HG03135 (cell line): Measurements from ENCODE around the gene NLGN3.
A peak's percentile ranks its signal among the peaks of the same experiment; 100 is the strongest.

Experiments
- ATAC-seq: cut with Tn5 transposase; IDR thresholded peaks from one replicate; pipeline ENCODE4 v1.9.1; 2021; ENCODE audit warnings: mild to moderate bottlenecking, moderate library complexity; ENCODE audit not compliant: unreplicated experiment

The NLGN3 gene

GRCh38 chrX:71144651-71145050, at the start of gene NLGN3:
Gene NLGN3, plus strand, starts transcription at chrX:71144841. Its CDS starts 2,909 bp downstream, at chrX:71147750.
- no peak for ATAC-seq

DNA sequence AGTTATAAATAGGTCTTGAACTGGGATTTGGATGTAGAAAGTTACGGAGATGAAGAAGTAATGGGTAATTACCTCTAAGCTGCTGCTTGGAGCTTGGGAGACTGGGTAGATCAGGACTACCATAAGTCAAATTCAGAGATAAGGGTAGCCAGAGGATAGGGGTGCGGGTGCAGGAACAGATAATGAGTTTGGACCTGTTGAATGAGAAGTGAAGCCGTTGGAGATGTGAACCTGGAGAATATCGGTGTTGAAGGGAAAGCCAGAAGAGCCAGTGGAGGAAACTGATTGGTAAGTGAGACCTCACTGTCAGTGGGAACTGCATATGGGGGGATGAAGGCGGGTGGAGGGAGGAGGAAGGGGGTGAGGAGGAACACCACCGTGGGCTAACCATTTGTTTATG, 49.6 kb upstream of the NLGN3 start:
- no peak for ATAC-seq

DNA sequence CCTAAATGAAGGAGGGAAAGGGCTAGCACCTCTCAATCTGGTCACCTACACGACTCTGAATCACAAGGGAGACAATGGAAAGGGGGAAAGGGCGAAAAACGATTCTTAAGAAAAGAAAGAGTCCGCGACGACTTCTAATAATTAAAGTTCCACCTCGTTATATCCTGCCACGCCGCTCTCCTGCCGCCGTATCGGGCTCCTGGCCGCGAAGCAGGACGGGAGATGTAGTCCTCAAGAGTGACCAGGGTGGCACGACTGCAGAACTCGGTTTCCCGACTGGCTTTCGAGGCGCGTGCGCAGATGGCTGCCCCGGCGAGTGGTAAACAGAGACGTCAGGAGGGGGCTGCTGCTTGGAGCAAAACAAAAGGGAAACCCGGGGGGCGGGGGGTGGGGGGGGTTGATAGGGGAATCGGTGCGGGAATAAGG, 49.1 kb upstream of the NLGN3 start, which contains the start of gene FOXO4:
TSS of gene FOXO4 (plus strand) at position 297 of the 426 bp plus-strand sequence. CDS start 678 bp downstream, outside the sequence.
- peak; percentile 85 for ATAC-seq

GRCh38 chrX:71095981-71096759, 48.5 kb upstream of the NLGN3 start:
- ATAC-seq = no peak

- no peak for ATAC-seq
Measured at GRCh38 chrX:71096760-71097032, 47.9 kb upstream of the NLGN3 start.

- ATAC-seq = no peak
Measured at GRCh38 chrX:71098302-71098701, 46.3 kb upstream of the NLGN3 start.

GRCh38 chrX:71098951-71099506, 45.6 kb upstream of the NLGN3 start:
- no peak for ATAC-seq

GRCh38 chrX:71099736-71100135, 44.9 kb upstream of the NLGN3 start:
- ATAC-seq = no peak

DNA sequence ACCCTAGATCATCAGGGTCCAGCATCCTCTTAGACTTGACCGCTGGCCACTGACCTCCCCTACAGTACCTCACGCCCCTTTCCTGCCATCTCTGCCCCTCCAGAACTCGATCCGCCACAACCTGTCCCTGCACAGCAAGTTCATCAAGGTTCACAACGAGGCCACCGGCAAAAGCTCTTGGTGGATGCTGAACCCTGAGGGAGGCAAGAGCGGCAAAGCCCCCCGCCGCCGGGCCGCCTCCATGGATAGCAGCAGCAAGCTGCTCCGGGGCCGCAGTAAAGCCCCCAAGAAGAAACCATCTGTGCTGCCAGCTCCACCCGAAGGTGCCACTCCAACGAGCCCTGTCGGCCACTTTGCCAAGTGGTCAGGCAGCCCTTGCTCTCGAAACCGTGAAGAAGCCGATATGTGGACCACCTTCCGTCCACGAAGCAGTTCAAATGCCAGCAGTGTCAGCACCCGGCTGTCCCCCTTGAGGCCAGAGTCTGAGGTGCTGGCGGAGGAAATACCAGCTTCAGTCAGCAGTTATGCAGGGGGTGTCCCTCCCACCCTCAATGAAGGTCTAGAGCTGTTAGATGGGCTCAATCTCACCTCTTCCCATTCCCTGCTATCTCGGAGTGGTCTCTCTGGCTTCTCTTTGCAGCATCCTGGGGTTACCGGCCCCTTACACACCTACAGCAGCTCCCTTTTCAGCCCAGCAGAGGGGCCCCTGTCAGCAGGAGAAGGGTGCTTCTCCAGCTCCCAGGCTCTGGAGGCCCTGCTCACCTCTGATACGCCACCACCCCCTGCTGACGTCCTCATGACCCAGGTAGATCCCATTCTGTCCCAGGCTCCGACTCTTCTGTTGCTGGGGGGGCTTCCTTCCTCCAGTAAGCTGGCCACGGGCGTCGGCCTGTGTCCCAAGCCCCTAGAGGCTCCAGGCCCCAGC, 43.8 kb upstream of the NLGN3 start:
- ATAC-seq = no peak

GRCh38 chrX:71102292-71102691, 42.3 kb upstream of the NLGN3 start:
- ATAC-seq = no peak

GRCh38 chrX:71103110-71103983, 41.3 kb upstream of the NLGN3 start:
- ATAC-seq = peak; percentile 43

DNA sequence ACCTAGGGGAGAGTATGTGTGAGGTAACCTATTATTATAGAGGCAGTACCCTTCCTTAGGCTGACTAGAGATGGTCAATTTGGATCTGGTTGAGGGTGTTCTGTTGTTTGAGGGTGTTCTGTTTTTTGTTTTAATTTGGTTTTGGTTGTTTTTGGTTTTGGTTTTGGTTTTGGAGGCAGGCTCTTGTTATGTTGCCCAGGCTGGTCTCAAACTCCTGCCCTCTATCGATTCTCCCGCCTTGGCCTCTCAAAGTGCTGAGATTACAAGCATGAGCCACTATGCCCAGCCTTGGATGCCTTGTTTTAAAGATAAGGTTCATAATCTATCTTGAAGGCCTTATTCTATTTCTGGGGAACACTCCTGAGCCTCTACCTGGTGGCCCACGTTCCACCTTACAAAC, 39.0 kb upstream of the NLGN3 start:
- ATAC-seq = no peak

- no peak for ATAC-seq
Measured at GRCh38 chrX:71106427-71106826, 38.2 kb upstream of the NLGN3 start, which contains the start of gene CXorf65. Gene CXorf65, minus strand, starts transcription at chrX:71106740. Its CDS starts 184 bp downstream, at chrX:71106556.

GRCh38 chrX:71107245-71107644, 37.4 kb upstream of the NLGN3 start:
- ATAC-seq = no peak

DNA sequence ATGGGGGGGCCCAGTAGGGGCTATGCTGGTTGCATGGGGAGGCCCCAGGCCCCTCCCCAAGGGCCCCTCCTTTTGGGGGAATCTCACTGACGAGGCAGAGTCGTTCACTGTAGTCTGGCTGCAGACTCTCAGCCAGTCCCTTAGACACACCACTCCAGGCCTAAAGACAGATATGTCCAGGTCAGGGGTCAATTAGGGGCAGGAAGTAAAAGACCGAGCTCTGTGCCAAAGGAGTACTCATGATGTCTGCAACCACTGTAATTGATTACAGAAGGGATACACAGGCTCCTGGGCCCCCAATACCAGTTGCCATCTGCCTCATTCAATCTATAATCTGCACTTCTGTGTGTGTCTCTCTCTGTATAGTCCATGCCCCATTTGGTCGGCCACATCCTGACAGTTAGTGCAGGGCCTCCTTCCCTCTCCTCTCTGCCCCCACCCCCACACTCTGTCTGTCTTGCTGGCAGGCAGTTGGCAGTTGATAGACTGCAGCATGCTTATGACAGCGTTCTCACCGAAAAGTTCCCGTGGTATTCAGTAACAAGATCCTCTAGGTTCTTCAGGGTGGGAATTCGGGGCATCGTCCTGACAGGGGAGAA, 36.8 kb upstream of the NLGN3 start:
- ATAC-seq = no peak

DNA sequence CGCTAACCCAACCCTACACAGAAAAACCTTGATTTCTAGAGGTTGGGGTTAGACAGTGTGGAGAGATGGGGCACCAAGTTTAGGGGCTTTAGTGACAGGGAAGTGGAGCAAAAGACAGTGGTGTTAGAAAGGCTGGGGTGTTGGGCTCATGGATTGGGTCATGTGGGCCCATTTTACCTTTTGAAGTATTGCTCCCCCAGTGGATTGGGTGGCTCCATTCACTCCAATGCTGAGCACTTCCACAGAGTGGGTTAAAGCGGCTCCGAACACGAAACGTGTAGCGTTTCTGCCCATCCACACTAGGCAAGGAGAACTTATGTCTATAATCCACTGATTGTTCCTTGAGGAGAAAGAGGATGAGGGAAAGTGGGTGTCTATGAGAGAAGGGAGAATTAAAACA, 35.6 kb upstream of the NLGN3 start:
- ATAC-seq = no peak

DNA sequence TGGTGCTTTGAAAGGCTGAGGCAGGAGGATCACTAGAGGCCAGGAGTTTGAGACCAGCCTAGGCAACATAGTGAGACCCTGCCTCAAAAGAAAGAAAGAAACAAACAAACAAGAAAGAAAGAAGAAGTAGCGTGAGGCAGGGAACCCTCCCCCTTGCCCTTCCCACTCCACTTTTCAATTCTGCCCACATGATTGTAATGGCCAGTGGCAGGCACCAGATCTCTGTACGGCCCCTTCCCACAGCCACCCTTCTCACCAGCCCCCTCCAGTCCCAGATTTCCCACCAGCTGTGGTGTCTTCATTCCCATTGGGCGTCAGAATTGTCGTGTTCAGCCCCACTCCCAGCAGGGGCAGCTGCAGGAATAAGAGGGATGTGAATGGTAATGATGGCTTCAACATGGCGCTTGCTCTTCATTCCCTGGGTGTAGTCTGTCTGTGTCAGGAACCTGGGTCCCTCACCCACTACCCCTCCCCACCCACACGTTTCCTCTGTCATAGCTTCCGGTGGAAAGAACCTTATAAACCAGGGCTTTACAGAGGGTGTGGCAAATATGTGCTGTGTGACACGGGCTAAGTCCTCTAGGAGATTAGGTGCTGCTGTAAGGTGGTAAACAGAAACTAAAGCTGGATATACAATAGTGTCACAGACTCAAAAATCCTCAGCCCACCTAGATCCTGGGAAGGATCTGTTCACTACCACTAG, 33.3 kb upstream of the NLGN3 start, which contains the start of gene IL2RG:
TSS of gene IL2RG (minus strand) at position 437 of the 703 bp plus-strand sequence. CDS start at position 399, 38 bp downstream.
- peak; percentile 85 for ATAC-seq

- ATAC-seq = peak; percentile 9
Measured at GRCh38 chrX:71111921-71112431, 32.7 kb upstream of the NLGN3 start.

- no peak for ATAC-seq
Measured at GRCh38 chrX:71117358-71117757, 27.3 kb upstream of the NLGN3 start.
